ENCODE results near the gene AMPD2. TPM values are rescaled to one million over a fixed set of nuclear protein-coding genes. Genes with fewer than 3 reads are reported as not detected.

Gene AMPD2
- total RNA-seq, 1 experiment from 2014 or later, result 79.8 TPM

DNA sequence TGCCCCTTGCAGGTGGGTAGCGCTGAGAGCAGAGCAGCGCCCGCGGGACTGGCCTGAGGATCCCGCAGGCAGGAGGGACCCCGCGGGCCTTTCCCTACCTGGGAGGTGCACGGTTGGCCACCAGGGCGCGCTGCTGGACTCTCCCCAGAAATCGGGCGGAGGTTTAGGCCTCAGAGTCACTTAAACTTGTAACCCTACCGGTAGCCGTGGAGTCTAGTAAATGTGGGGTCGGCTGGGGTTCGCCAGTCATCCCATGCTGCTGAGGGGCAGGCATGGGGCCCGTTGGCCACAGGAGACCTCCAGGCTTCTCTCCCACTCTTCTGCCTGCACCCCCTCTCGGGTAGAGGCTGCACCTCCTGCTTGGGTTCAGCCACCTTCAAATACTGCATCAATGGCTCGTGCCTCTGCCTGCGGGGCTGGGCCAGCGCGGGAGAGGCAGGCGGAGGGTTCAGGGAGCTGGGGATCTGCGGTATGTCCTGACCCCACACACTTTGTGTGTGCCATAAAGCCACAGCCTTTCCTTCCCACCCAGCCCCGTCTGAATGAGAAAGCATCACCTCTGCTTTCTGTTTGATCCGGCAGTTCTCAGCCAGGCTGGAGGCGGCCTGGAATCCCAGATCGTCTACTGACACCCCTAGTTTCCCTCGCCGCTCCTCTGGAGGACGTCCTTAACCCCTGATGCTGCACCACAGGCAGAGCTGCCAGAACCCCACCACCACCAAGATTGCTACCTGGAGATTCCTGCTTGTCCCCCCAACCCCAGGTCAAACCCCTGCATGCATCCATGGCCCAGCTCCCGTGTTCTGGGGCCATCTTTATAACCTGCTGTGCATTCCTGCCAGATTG, 24.0 kb downstream of the AMPD2 start (continued):
- TF ChIP-seq CREB1 (CRISPR knock-in tag; IDR thresholded peaks at IDR 0.05) (no peak), NFATC4 (CRISPR knock-in tag; IDR thresholded peaks at IDR 0.05) (no peak), ERG (CRISPR knock-in tag; IDR thresholded peaks at IDR 0.05) (no peak), SMAD4 (CRISPR knock-in tag; IDR thresholded peaks at IDR 0.05) (no peak), MXD4 (CRISPR knock-in tag; IDR thresholded peaks at IDR 0.05; ENCODE audit: borderline replicate concordance) (no peak), NFE2L1 (CRISPR knock-in tag; IDR thresholded peaks at IDR 0.05) (no peak), ZNF138 (CRISPR knock-in tag; conservative IDR thresholded peaks at IDR 0.05) (no peak), FOXJ3 (CRISPR knock-in tag; IDR thresholded peaks at IDR 0.05; ENCODE audit: borderline replicate concordance) (no peak), RELA (CRISPR knock-in tag; IDR thresholded peaks at IDR 0.05; ENCODE audit: borderline replicate concordance) (peak; percentile 51; the same call in 1 of the 2 replicates), ETV6 (CRISPR knock-in tag; IDR thresholded peaks at IDR 0.05) (0 out of 2 replicates have a peak, but pooled peaks have one; percentile 32), MYBL2 (CRISPR knock-in tag; IDR thresholded peaks at IDR 0.05) (no peak), TP53 (CRISPR knock-in tag; IDR thresholded peaks at IDR 0.05) (no peak), CTCF (IDR thresholded peaks at IDR 0.05) (peak; percentile 76; the same call in 1 of the 2 replicates), GTF2I (CRISPR knock-in tag; conservative IDR thresholded peaks at IDR 0.05) (no peak), SOX15 (CRISPR knock-in tag; IDR thresholded peaks at IDR 0.05) (no peak), NR3C1 (CRISPR knock-in tag; conservative IDR thresholded peaks at IDR 0.05; ENCODE audit: low read depth) (no peak)
- TF ChIP-seq, protein P1, sequence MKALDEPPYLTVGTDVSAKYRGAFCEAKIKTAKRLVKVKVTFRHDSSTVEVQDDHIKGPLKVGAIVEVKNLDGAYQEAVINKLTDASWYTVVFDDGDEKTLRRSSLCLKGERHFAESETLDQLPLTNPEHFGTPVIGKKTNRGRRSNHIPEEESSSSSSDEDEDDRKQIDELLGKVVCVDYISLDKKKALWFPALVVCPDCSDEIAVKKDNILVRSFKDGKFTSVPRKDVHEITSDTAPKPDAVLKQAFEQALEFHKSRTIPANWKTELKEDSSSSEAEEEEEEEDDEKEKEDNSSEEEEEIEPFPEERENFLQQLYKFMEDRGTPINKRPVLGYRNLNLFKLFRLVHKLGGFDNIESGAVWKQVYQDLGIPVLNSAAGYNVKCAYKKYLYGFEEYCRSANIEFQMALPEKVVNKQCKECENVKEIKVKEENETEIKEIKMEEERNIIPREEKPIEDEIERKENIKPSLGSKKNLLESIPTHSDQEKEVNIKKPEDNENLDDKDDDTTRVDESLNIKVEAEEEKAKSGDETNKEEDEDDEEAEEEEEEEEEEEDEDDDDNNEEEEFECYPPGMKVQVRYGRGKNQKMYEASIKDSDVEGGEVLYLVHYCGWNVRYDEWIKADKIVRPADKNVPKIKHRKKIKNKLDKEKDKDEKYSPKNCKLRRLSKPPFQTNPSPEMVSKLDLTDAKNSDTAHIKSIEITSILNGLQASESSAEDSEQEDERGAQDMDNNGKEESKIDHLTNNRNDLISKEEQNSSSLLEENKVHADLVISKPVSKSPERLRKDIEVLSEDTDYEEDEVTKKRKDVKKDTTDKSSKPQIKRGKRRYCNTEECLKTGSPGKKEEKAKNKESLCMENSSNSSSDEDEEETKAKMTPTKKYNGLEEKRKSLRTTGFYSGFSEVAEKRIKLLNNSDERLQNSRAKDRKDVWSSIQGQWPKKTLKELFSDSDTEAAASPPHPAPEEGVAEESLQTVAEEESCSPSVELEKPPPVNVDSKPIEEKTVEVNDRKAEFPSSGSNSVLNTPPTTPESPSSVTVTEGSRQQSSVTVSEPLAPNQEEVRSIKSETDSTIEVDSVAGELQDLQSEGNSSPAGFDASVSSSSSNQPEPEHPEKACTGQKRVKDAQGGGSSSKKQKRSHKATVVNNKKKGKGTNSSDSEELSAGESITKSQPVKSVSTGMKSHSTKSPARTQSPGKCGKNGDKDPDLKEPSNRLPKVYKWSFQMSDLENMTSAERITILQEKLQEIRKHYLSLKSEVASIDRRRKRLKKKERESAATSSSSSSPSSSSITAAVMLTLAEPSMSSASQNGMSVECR (CRISPR knock-in tag; IDR thresholded peaks at IDR 0.05; ENCODE audit: borderline replicate concordance), result no peak
- TF ChIP-seq, protein P2, sequence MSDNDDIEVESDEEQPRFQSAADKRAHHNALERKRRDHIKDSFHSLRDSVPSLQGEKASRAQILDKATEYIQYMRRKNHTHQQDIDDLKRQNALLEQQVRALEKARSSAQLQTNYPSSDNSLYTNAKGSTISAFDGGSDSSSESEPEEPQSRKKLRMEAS (CRISPR knock-in tag; IDR thresholded peaks at IDR 0.05), result no peak
- TF ChIP-seq, protein P3, sequence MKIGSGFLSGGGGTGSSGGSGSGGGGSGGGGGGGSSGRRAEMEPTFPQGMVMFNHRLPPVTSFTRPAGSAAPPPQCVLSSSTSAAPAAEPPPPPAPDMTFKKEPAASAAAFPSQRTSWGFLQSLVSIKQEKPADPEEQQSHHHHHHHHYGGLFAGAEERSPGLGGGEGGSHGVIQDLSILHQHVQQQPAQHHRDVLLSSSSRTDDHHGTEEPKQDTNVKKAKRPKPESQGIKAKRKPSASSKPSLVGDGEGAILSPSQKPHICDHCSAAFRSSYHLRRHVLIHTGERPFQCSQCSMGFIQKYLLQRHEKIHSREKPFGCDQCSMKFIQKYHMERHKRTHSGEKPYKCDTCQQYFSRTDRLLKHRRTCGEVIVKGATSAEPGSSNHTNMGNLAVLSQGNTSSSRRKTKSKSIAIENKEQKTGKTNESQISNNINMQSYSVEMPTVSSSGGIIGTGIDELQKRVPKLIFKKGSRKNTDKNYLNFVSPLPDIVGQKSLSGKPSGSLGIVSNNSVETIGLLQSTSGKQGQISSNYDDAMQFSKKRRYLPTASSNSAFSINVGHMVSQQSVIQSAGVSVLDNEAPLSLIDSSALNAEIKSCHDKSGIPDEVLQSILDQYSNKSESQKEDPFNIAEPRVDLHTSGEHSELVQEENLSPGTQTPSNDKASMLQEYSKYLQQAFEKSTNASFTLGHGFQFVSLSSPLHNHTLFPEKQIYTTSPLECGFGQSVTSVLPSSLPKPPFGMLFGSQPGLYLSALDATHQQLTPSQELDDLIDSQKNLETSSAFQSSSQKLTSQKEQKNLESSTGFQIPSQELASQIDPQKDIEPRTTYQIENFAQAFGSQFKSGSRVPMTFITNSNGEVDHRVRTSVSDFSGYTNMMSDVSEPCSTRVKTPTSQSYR (CRISPR knock-in tag; IDR thresholded peaks at IDR 0.05), result no peak
- TF ChIP-seq, protein P4, sequence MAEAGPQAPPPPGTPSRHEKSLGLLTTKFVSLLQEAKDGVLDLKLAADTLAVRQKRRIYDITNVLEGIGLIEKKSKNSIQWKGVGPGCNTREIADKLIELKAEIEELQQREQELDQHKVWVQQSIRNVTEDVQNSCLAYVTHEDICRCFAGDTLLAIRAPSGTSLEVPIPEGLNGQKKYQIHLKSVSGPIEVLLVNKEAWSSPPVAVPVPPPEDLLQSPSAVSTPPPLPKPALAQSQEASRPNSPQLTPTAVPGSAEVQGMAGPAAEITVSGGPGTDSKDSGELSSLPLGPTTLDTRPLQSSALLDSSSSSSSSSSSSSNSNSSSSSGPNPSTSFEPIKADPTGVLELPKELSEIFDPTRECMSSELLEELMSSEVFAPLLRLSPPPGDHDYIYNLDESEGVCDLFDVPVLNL (CRISPR knock-in tag; IDR thresholded peaks at IDR 0.05; ENCODE audit: borderline replicate concordance, low read depth), result no peak
- TF ChIP-seq, protein P5, sequence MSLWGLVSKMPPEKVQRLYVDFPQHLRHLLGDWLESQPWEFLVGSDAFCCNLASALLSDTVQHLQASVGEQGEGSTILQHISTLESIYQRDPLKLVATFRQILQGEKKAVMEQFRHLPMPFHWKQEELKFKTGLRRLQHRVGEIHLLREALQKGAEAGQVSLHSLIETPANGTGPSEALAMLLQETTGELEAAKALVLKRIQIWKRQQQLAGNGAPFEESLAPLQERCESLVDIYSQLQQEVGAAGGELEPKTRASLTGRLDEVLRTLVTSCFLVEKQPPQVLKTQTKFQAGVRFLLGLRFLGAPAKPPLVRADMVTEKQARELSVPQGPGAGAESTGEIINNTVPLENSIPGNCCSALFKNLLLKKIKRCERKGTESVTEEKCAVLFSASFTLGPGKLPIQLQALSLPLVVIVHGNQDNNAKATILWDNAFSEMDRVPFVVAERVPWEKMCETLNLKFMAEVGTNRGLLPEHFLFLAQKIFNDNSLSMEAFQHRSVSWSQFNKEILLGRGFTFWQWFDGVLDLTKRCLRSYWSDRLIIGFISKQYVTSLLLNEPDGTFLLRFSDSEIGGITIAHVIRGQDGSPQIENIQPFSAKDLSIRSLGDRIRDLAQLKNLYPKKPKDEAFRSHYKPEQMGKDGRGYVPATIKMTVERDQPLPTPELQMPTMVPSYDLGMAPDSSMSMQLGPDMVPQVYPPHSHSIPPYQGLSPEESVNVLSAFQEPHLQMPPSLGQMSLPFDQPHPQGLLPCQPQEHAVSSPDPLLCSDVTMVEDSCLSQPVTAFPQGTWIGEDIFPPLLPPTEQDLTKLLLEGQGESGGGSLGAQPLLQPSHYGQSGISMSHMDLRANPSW (CRISPR knock-in tag; conservative IDR thresholded peaks at IDR 0.05; ENCODE audit: low read depth), result no peak
